GM19463 (cell line): ENCODE measurements around the gene RBMX.
"Not testable (repeated sequence)": the region's sequence is repeated elsewhere in the genome, so short reads cannot be mapped to it uniquely, and the experiment has no call there.

Experiments used
- ATAC-seq: cut with Tn5 transposase; IDR thresholded peaks from one replicate; pipeline ENCODE4 v1.9.1; 2021; ENCODE audit warnings: mild to moderate bottlenecking, moderate library complexity; ENCODE audit not compliant: unreplicated experiment

The RBMX gene

DNA sequence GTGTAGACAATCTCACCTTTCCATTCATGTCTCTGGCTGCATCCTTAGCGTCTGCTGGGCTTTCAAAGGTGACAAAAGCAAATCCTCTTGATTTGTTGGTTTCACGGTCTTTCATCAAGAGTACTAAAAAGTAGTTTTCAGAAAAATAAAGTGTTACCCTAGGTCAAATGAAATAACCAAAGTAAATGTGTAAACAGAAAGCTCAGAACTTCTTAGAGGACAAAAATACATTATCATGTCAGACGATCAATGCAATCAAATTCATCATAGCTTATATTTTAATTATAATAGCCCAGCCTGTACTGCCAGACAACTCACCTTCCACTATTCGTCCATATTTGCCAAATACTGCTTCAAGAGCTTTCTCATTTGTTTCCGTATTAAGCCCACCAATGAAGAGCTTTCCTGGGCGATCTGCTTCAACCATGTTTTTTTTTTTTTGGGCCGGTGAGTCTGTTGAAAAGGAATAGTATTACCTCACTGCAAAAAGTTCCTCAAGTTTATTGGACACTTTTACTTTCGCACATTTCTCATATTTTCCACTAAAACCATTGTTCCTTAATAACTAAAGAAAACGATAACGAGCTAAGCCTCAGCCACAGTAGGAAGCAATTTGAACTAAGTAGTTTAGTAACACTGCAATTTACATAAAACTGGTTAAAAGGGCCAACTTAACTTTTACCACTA is 1.4 kb downstream of the RBMX start:
- ATAC-seq: no peak

DNA sequence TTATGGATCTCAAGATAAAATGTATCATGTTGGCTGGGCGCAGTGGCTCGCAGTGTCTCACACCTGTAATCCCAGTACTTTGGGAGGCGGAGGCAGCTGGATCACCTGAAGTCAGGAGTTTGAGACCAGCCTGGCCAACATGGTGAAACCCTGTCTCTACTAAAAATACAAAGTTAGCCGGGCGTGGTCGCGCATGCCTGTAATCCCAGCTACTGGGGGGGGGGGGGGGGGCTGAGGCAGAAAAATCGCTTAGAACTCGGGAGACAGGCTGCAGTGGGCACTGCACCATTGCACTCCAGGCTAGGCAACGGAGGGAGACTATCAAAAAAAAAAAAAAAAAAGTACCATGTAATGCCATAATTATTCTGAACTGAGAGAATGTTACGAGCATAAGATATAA is 2.1 kb downstream of the RBMX start:
- no peak for ATAC-seq

DNA sequence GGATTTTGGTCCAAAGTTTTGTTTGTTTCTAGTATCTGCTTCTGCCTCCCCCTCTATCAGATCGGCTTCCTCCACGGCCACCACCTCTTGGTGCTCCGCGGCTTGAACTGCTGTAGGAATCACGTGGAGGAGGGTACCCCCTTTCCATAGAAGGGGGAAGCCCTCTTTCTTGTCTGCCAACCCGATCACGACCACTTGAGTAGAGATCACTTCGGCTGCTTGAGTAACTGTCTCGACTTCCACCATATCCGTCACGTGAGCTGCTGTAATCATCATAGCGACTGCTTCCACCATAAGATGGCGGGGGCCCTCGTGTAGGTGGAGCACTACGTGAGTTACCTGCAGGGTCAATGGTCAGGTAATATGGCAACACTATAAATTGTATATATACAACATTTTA is 6.4 kb downstream of the RBMX start:
- ATAC-seq: not testable (repeated sequence)

DNA sequence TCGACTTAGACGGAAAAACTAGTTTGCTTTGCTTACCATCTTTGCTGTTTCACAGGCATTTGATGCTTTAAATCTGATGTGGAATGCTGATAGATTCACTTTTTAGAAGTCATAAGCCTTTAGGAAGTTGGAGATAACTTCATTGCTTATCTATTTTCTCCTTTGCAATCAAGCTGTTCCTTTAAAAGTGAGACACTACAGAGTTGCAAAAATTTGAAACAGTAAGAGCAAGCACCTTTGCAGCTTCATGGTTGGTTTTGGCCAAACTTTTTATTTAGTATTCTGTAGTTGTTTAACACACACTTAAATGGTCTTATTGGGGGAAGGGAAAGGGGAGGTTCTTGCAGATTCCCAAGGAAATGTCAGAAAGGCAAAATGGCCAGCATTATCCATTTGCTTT is 7.3 kb downstream of the RBMX start:
- not testable (repeated sequence) for ATAC-seq

- ATAC-seq: no peak
Measured at GRCh38 chrX:136872091-136872700, 8.3 kb downstream of the RBMX start.

GRCh38 chrX:136870064-136870463 is 10.5 kb downstream of the RBMX start:
- no peak for ATAC-seq

DNA sequence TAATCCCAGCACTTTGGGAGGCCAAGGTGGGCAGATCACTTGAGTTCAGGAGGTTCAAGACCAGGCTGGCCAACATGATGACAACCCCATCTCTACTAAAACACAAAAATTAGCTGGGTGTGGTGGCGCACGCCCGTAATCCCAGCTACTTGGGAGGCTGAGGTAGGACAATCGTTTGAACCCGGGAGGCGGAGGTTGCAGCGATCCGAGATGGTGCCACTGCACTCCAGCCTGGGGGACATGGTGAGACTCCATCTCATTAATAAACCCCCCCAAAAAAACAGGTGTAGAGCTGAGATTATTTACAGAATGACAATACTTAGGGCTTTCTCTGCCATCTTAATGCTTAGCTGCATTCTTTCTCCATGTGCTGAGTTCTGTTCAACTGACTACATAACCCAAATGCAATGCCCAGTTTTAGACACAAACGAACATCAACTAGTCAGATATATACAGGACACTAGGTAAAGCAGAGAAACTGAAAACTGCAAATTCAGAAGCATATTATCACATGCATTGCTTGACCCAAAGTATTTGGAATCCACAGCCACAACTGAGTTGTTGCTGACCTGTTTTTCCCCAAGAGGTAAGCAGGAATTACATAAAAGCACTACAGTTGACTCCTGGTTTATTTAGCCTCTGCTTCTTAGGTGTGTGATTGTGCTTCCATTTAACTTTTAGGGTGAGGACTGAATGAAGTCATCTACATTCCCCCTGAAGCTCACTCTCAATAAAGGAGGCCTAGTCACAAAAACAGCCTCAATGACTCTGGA is 12.1 kb downstream of the RBMX start:
- no peak for ATAC-seq

- ATAC-seq: no peak
Measured at GRCh38 chrX:136867518-136867917, 13.0 kb downstream of the RBMX start.

DNA sequence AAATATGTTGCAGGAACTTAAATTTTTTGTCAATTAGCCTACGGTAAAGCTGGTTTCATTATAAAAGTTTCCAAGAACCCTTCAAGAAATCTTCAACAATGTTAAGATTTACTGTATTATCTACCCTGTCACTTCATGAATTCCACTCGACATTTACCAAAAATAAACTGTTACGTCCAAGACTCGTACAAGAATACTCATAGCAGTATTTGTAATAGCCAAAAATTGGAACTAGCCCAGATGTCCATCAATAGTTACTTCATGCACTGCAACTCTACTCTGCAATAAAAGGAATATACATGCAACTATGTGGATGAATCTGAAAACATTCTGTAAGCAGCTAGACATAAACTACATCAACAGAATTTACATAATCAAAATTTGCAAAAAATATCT is 13.4 kb downstream of the RBMX start:
- ATAC-seq: no peak

DNA sequence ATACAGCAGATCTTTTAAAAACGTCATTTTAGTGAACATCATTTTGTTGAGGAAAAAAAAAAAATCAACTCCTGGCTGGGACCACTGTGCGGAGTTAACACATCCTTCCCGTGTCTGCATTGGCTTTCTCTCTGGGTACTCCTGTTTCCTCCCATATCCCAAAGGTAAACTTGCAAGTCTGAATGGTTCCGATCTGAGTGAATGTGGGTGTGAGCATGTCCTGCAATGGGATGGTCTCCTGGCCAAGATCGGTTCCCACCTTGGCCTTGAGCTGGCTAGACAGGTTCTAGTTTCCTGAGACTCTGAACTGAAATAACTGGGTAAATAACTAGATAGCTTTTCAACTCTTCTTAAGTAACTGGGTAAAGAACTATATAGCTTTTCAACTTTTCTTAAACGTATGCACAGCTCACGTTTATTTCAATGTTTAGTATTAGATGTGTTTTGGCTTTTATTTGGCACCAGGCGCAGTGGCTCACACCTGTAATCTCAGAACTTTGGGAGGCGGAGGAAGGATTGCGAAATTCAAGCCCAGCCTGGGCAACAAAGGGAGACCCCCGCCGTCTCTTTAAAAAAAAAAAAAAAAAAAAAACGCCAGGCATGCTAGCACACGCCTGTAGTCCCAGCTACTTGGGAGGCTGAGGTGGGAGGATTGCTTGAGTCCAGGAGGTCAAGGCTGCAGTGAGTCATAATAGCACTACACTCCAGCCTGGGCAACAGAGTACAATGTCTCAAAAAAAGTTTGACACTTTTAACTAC is 14.0 kb downstream of the RBMX start:
- no peak for ATAC-seq

DNA sequence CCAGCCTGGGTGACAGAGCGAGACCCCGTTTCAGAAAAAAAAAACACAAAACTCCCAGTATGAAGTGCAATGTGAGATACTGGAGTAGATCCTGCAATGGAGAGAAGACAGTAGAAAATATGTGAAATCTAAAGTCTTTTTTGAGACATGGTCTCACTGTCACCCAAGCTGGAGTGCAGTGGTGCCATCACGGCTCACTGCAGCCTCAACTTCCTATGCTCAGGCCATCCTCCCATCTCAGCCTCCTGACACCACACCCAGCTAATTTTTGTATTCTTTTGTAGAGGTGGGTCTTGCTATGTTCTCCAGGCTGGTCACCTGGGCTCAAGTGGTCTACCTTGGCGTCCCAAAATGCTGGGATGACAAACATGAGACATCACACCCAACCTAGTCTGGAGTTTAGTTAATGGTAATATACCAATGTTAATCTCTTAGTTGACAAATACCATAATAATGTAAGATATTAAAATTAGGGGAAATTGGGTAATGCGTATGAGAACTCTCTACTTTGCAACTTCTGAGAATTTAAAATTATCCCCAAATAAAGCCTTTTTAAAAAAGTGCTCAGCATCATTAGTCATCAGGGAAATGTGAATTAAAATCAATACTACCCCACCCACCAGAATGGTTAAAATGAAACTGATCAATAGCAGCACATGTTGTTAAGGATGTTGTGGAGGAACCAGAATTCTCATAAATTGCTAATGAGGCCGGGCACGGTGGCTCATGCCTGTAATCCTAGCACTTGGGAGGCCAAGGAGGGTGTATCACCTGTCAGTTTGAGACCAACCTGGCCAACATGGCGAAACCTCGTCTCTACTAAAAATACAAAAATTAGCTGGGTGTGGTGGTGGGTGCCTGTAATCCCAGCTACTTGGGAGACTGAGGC is 15.0 kb downstream of the RBMX start:
- no peak for ATAC-seq

DNA sequence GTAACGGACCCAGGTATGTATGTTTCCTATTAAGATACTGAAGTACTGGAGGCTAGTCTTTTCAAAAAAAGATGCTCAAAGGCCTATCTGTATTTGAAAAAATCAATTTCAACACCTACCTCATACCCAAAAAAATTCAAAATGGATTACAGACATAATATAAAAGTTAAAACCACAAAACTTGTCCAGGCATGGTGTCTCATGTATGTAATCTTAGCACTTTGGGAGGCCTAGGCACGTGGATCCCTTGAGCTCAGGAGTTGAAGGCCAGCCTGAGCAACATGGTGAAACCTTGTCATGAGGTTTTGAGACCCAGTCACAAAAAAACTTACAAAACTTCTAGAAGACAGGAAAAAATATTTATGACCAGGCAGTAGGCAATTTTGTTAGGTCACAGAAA is 16.7 kb downstream of the RBMX start:
- no peak for ATAC-seq

GRCh38 chrX:136862546-136862945 is 18.0 kb downstream of the RBMX start:
- ATAC-seq: no peak

DNA sequence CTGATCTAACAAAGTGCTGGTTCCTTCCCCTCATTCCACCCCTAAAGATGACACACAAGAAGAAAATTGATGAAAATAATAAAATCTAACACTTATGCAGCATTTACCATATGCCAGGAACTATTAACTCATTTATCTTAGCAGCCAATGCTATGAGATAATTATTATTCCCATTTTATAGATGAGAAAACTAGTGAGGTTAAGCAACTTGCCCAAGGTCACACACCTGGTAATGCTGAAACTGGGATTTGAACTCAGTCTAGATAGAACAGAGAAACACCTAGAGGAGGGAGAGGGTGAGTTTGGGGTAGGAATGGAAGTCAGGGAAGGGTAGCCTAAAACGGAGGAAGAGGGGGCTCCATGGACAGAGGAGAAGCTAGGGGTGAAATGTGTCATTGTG is 18.6 kb downstream of the RBMX start:
- ATAC-seq: no peak

- ATAC-seq: no peak
Measured at GRCh38 chrX:136858007-136858756, 22.3 kb downstream of the RBMX start.

DNA sequence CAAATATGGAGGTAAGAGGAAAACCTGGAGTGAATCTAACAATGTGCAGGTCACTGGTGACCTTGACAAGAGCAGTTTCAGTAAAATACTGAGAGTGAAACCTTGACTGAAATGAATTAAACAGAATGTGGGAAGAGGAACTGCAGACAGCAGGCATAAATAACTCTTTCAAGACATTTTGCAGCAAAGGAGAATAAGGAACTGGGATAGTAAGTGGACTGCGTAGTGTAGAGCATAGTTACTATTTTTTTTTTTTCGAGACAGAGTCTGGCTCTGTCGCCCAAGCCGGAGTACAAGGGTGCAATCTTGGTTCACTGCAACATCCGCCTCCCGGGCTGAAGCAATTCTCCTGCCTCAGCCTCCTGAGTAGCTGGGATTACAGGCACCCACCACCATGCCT is 24.0 kb downstream of the RBMX start:
- no peak for ATAC-seq

GRCh38 chrX:136856050-136856449 is 24.5 kb downstream of the RBMX start:
- ATAC-seq: no peak

DNA sequence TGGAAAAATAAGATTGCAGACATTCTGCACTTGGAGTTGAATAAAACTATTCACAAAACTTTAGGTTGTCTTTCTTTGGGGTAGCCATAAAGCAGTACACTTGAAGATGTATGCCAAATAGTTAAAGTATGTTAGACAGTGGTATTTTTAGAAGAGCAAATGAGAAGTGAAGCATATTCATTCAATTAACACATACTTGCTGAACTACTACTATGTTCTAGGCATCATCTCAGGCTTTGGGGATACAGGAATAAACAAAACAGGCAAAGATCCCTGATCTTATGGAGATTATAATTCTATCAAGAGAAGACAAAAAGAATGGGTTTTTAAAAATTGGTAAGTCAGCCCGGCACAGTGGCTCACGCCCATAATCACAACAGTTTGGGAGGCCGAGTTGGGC is 29.0 kb downstream of the RBMX start:
- ATAC-seq: no peak

GRCh38 chrX:136850441-136851175 is 29.9 kb downstream of the RBMX start:
- no peak for ATAC-seq
